Memory B cell (primary cell): ENCODE data around the gene ARL3.
A peak's percentile ranks its signal among the peaks of the same experiment; 100 is the strongest.

Source experiments
- ATAC-seq: fragments of 150-1000 bp; cut with Tn5 transposase; 2 replicates; pipeline ENCODE4 v1.10.0; 2021; ENCODE audit warnings: low read depth, mild to moderate bottlenecking, moderate library complexity
- DNase-seq, 2 donors: peaks; one replicate each; pipeline ENCODE4 v3.0.0; 2022; ENCODE audit warnings: low spot score in 2 of 2
- H3K27ac Mint-ChIP-seq: one replicate; pipeline ENCODE4 v1.8.0; 2022; ENCODE audit warnings: mild to moderate bottlenecking, moderate library complexity, mixed read lengths
- H3K27me3 Mint-ChIP-seq: one replicate; pipeline ENCODE4 v1.8.0; 2022; ENCODE audit warnings: mixed read lengths
- H3K36me3 Mint-ChIP-seq: one replicate; pipeline ENCODE4 v1.8.0; 2022; ENCODE audit warnings: mild to moderate bottlenecking, mixed read lengths
- H3K4me1 Mint-ChIP-seq: one replicate; pipeline ENCODE4 v1.8.0; 2022; ENCODE audit warnings: mixed read lengths
- H3K4me3 Mint-ChIP-seq: one replicate; pipeline ENCODE4 v1.8.0; 2022; ENCODE audit warnings: mild to moderate bottlenecking, moderate library complexity, mixed read lengths
- H3K9me3 Mint-ChIP-seq: one replicate; pipeline ENCODE4 v1.8.0; 2022; ENCODE audit warnings: mixed read lengths

ARL3 gene

GRCh38 chr10:102677331-102678067 lies 36.7 kb downstream of the ARL3 start:
- ATAC-seq: no peak
- peaks cover 17% of the 10 kb centered on the region for H3K4me1 Mint-ChIP-seq

DNA sequence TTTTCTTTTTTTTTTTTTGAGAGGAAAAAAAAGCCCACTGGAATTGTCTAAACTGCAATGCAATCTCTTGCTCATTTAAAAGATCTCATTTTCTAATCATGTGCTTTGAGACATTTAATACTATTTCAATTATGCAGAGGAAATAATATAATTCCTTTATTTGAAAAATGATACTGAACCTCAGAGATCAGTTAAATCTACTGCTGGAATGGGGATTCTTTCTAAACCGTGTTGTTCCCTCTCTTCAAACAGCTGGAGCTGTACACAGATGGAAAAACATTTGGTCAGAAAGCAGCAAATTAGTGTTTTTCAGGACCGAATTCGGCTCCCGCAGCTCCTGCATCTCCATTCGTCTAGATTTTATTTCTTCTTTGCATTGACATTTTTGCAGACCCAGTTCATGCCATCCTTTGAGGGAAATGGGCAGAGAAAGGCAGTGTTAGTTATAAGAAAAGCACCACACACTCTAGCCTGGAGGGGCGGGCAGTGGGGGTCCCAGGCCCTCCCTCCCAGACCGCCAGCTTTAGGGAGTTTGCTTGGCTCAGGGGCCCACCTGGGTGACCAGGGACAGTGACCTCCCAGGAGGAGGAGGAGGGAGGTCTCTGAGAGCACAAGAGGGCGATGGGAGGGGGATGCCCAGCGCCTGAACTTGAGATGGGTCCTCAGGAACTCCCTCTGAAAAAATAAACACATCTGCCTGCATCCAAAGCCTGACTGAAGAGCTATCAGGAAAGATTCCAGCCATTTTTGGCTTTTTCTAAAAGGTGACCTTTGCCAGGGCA lies 37.5 kb downstream of the ARL3 start:
- no peaks in the 10 kb centered on the region for H3K27me3 Mint-ChIP-seq
- no peak overlapping the region for H3K4me3 Mint-ChIP-seq
- peaks cover 17% of the 10 kb centered on the region for H3K4me1 Mint-ChIP-seq
- no peaks in the 10 kb centered on the region for H3K36me3 Mint-ChIP-seq
- no peak overlapping the region for H3K27ac Mint-ChIP-seq
- H3K9me3 Mint-ChIP-seq: no peaks in the 10 kb centered on the region
- no peak for ATAC-seq
- DNase-seq: no peak

More at GRCh38 chr10:102677331-102678067, 36.7 kb downstream of the ARL3 start:
- Mint-ChIP-seq H3K36me3 (peaks cover 2% of the 10 kb centered on the region), H3K27ac (no peak overlapping the region), H3K4me3 (no peak overlapping the region), H3K27me3 (no peaks in the 10 kb centered on the region), H3K9me3 (no peaks in the 10 kb centered on the region)
- no peak for DNase-seq

GRCh38 chr10:102675666-102676533 lies 38.3 kb downstream of the ARL3 start:
- Mint-ChIP-seq H3K27me3 (no peaks in the 10 kb centered on the region), H3K27ac (peak overlapping the region; percentile 6), H3K36me3 (no peaks in the 10 kb centered on the region), H3K9me3 (no peaks in the 10 kb centered on the region), H3K4me3 (peak overlapping the region; percentile 14), H3K4me1 (peaks cover 17% of the 10 kb centered on the region)
- no peak for DNase-seq
- ATAC-seq: peak; percentile 66

DNA sequence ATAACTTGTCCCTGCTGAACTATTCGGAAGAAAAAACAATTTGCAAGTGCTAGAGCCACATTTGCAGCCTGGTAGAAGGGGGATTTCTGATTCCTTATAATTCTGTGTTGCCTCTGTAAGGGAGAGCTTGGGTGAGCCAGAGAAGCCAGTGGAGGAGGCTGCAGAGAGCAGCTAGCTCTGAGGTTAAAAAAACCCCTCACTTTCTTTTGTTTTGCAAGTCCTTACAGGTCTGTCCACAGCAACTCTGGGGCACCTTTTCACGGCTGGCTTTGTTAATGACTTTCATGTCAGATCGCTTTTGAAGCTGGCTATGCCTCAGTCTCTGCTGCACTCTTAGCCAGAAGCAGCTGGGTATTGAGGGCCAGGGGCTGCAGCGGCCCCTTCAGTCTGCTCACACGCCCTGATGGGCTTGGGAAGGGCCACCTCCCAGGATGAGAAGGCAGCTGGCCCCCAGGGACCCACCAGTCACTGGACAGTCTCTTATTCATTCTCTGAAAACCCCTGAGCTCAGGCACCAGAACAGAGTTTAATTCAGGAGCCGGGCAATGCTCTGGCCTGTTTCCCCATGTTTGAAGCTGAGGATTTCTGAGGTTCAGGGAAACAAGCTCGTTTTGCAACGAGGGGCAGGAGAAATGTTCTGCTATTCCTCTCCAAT lies 39.1 kb downstream of the ARL3 start:
- ATAC-seq: no peak
- peaks cover 17% of the 10 kb centered on the region for H3K4me1 Mint-ChIP-seq
- no peaks in the 10 kb centered on the region for H3K36me3 Mint-ChIP-seq
- DNase-seq: no peak
- no peak overlapping the region for H3K4me3 Mint-ChIP-seq
- peak overlapping the region; percentile 6 for H3K27ac Mint-ChIP-seq
- H3K27me3 Mint-ChIP-seq: no peaks in the 10 kb centered on the region
- H3K9me3 Mint-ChIP-seq: no peaks in the 10 kb centered on the region

GRCh38 chr10:102674566-102674965 lies 39.6 kb downstream of the ARL3 start:
- ATAC-seq (no peak), DNase-seq (no peak)
- Mint-ChIP-seq H3K9me3 (no peaks in the 10 kb centered on the region), H3K27me3 (no peaks in the 10 kb centered on the region), H3K4me1 (peaks cover 17% of the 10 kb centered on the region), H3K36me3 (no peaks in the 10 kb centered on the region), H3K4me3 (no peak overlapping the region), H3K27ac (no peak overlapping the region)

DNA sequence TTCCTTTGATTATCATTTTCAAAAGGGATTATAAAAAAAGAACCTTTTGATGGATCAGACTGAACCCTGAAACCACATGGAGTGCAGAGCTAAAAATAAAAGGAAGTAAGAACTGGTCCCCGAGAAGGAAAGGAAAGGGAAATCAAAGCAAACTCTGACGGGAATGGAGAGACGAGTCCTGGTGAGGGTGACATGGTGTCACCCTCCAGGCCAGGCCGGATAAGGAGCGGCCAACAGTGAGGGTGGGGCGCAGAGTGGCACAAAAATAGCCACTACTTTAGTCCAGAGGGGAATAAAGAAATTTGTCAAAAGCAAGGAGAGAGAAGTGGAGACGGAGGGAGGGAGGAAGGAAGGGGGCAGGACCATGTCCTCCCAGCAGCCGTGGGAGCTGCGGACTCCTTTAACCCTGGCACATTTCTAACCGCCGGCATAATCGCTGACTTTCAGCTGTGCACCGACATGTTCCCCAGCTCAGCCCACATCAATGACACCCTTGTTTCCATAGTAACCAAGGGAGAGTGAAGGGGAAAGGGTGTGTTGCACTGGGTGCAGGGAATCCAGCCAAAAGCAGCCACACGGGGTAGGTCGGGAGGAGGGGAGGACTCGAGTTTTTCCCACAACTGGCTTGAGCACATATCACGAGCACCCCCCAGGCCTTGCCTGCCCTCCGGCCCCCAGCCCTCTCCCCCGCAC lies 40.2 kb downstream of the ARL3 start:
- no peaks in the 10 kb centered on the region for H3K27me3 Mint-ChIP-seq
- peak overlapping the region; percentile 5 for H3K27ac Mint-ChIP-seq
- no peak for DNase-seq
- H3K36me3 Mint-ChIP-seq: no peaks in the 10 kb centered on the region
- H3K4me3 Mint-ChIP-seq: peak overlapping the region; percentile 2
- H3K9me3 Mint-ChIP-seq: no peaks in the 10 kb centered on the region
- peaks cover 17% of the 10 kb centered on the region for H3K4me1 Mint-ChIP-seq
- peak; percentile 34 for ATAC-seq

GRCh38 chr10:102673236-102673818 lies 40.9 kb downstream of the ARL3 start:
- Mint-ChIP-seq H3K36me3 (no peaks in the 10 kb centered on the region), H3K27ac (peak overlapping the region; percentile 5), H3K4me1 (peaks cover 13% of the 10 kb centered on the region), H3K4me3 (no peak overlapping the region), H3K9me3 (no peaks in the 10 kb centered on the region), H3K27me3 (no peaks in the 10 kb centered on the region)
- DNase-seq (no peak), ATAC-seq (no peak)

GRCh38 chr10:102670871-102671434 lies 43.2 kb downstream of the ARL3 start:
- no peak overlapping the region for H3K4me3 Mint-ChIP-seq
- H3K27me3 Mint-ChIP-seq: no peaks in the 10 kb centered on the region
- no peak overlapping the region for H3K27ac Mint-ChIP-seq
- no peaks in the 10 kb centered on the region for H3K9me3 Mint-ChIP-seq
- DNase-seq (no peak), ATAC-seq (no peak)
- H3K4me1 Mint-ChIP-seq: peaks cover 10% of the 10 kb centered on the region
- no peaks in the 10 kb centered on the region for H3K36me3 Mint-ChIP-seq

GRCh38 chr10:102670065-102670670 lies 44.0 kb downstream of the ARL3 start:
- Mint-ChIP-seq H3K9me3 (no peaks in the 10 kb centered on the region), H3K27me3 (no peaks in the 10 kb centered on the region), H3K4me1 (peaks cover 7% of the 10 kb centered on the region), H3K27ac (no peak overlapping the region), H3K36me3 (no peaks in the 10 kb centered on the region), H3K4me3 (no peak overlapping the region)
- no peak for ATAC-seq
- DNase-seq: no peak

DNA sequence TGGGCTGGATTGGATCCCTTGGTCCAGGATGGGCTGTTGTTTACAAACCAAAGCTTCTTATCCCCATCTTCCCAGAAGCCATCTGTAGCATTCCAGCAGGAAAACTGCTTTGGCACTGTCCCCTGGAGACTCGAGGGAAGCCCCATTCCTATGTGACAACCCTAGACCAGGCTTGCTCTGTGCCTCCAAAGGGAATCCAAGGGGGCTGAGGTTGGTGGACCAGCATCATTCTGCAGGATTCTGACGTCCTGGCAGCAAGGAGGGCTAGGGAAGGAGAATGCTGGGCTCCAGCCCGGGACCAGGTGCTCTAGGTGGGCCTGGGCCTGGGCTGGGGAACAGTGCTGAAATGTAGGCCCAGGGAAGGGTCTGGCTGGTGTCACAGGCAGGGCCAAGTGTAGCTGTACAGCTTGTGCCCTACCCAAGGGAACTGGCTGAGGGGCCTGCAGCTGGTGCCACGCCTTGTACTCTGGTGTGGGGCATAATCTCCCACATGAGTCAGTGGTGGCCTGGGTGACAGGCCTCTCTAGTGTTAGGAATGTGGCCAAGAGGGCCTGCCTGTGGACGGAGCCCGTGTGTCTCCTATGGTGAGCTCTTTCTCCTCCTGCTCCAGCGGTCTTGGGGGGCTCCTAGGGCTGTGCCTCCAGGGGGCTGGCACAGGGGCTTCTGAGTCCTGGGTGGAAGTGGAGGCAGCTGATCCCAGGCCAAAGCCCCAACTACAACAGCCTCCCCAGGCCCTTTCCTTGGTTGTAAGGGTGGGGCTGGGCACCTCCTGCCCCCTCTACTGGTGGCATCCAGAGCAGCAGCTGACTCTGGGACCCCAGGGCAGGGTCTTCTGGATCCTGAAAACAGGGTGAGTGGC lies 44.8 kb downstream of the ARL3 start:
- Mint-ChIP-seq H3K9me3 (no peaks in the 10 kb centered on the region), H3K4me3 (no peak overlapping the region), H3K27ac (no peak overlapping the region), H3K36me3 (no peaks in the 10 kb centered on the region), H3K4me1 (peaks cover 7% of the 10 kb centered on the region), H3K27me3 (no peaks in the 10 kb centered on the region)
- ATAC-seq (no peak), DNase-seq (no peak)

GRCh38 chr10:102668326-102669107 lies 45.7 kb downstream of the ARL3 start:
- Mint-ChIP-seq H3K27me3 (no peaks in the 10 kb centered on the region), H3K36me3 (no peaks in the 10 kb centered on the region), H3K4me1 (no peaks in the 10 kb centered on the region), H3K27ac (no peak overlapping the region), H3K4me3 (no peak overlapping the region), H3K9me3 (no peaks in the 10 kb centered on the region)
- DNase-seq (no peak), ATAC-seq (no peak)
